DMS 273 treated with DMSO at 0.1 percent for 48 hours (cell line): ENCODE data around the gene EIF4A3.

Experiments used
- DNase-seq: peaks from one replicate; lab custom pipeline; 2025; lab: John Stamatoyannopoulos, UW

Gene EIF4A3

GRCh38 chr17:80133626-80133970, 13.3 kb downstream of the EIF4A3 start:
- no peak for DNase-seq

GRCh38 chr17:80132906-80133625, 13.9 kb downstream of the EIF4A3 start:
- DNase-seq: no peak

GRCh38 chr17:80130992-80131391, 15.9 kb downstream of the EIF4A3 start:
- DNase-seq: no peak

- no peak for DNase-seq
These were observed 17.8 kb downstream of the EIF4A3 start for GRCh38 chr17:80129006-80129565.

GRCh38 chr17:80126449-80126715, 20.5 kb downstream of the EIF4A3 start:
- no peak for DNase-seq

- no peak for DNase-seq
These were observed 21.1 kb downstream of the EIF4A3 start for GRCh38 chr17:80125656-80126448.

- no peak for DNase-seq
These were observed 22.5 kb downstream of the EIF4A3 start for GRCh38 chr17:80124351-80124981.

- DNase-seq: no peak
These were observed 23.1 kb downstream of the EIF4A3 start for GRCh38 chr17:80123791-80124190.

- DNase-seq: no peak
These were observed 23.9 kb downstream of the EIF4A3 start for GRCh38 chr17:80122926-80123505.

- DNase-seq: no peak
These were observed 24.8 kb downstream of the EIF4A3 start for GRCh38 chr17:80122026-80122575.

- no peak for DNase-seq
These were observed 27.1 kb downstream of the EIF4A3 start for GRCh38 chr17:80119839-80120238.

- no peak for DNase-seq
These were observed 27.6 kb downstream of the EIF4A3 start for GRCh38 chr17:80119271-80119791.

- DNase-seq: no peak
These were observed 28.2 kb downstream of the EIF4A3 start for GRCh38 chr17:80118601-80119270.

GRCh38 chr17:80117491-80118401, 29.2 kb downstream of the EIF4A3 start:
- DNase-seq: no peak

GRCh38 chr17:80116921-80117380, 30.0 kb downstream of the EIF4A3 start:
- no peak for DNase-seq

- no peak for DNase-seq
These were observed 30.5 kb downstream of the EIF4A3 start for GRCh38 chr17:80116276-80116920.

- no peak for DNase-seq
These were observed 31.8 kb downstream of the EIF4A3 start for GRCh38 chr17:80115159-80115558.

GRCh38 chr17:80114758-80115157, 32.2 kb downstream of the EIF4A3 start:
- DNase-seq: no peak

GRCh38 chr17:80113033-80113484, 33.9 kb downstream of the EIF4A3 start:
- no peak for DNase-seq
